ENCODE results near the gene ABTB2.
"Not testable (repeated sequence)": the region's sequence is repeated elsewhere in the genome, so short reads cannot be mapped to it uniquely, and the experiment has no call there.

The ABTB2 gene

GRCh38 chr11:34262531-34263081 lies 95.2 kb downstream of the ABTB2 start:
- no peak for DNase-seq (ENCODE audit: low read depth)

- DNase-seq (ENCODE audit: low read depth): no peak
Observed at GRCh38 chr11:34261820-34262219, 96.0 kb downstream of the ABTB2 start.

GRCh38 chr11:34261095-34261494 lies 96.7 kb downstream of the ABTB2 start:
- DNase-seq (ENCODE audit: low read depth): no peak

GRCh38 chr11:34260072-34260575 lies 97.7 kb downstream of the ABTB2 start:
- DNase-seq (ENCODE audit: low read depth): no peak

GRCh38 chr11:34259087-34259486 lies 98.7 kb downstream of the ABTB2 start:
- DNase-seq (ENCODE audit: low read depth): no peak

GRCh38 chr11:34256626-34257025 lies 101.2 kb downstream of the ABTB2 start:
- DNase-seq (ENCODE audit: low read depth): no peak

GRCh38 chr11:34256150-34256549 lies 101.7 kb downstream of the ABTB2 start:
- DNase-seq (ENCODE audit: low read depth): no peak

GRCh38 chr11:34255101-34255500 lies 102.7 kb downstream of the ABTB2 start:
- DNase-seq (ENCODE audit: low read depth): no peak

- DNase-seq (ENCODE audit: low read depth): no peak
Observed at GRCh38 chr11:34254011-34254410, 103.8 kb downstream of the ABTB2 start.

GRCh38 chr11:34252651-34253050 lies 105.2 kb downstream of the ABTB2 start:
- DNase-seq (ENCODE audit: low read depth): no peak

GRCh38 chr11:34252015-34252414 lies 105.8 kb downstream of the ABTB2 start:
- no peak for DNase-seq (ENCODE audit: low read depth)

- DNase-seq (ENCODE audit: low read depth): no peak
Observed at GRCh38 chr11:34251589-34251980, 106.2 kb downstream of the ABTB2 start.

- DNase-seq (ENCODE audit: low read depth): peak; percentile 57
Observed at GRCh38 chr11:34250732-34251588, 106.8 kb downstream of the ABTB2 start.

GRCh38 chr11:34250211-34250610 lies 107.6 kb downstream of the ABTB2 start:
- no peak for DNase-seq (ENCODE audit: low read depth)

GRCh38 chr11:34249439-34249838 lies 108.4 kb downstream of the ABTB2 start:
- no peak for DNase-seq (ENCODE audit: low read depth)

GRCh38 chr11:34246511-34246910 lies 111.3 kb downstream of the ABTB2 start:
- not testable (repeated sequence) for DNase-seq (ENCODE audit: low read depth)

- DNase-seq (ENCODE audit: low read depth): no peak
Observed at GRCh38 chr11:34245041-34245440, 112.8 kb downstream of the ABTB2 start.

GRCh38 chr11:34243600-34244464 lies 114.0 kb downstream of the ABTB2 start:
- peak; percentile 36 for DNase-seq (ENCODE audit: low read depth)

- DNase-seq (ENCODE audit: low read depth): no peak
Observed at GRCh38 chr11:34242037-34242625, 115.7 kb downstream of the ABTB2 start.

- DNase-seq (ENCODE audit: low read depth): no peak
Observed at GRCh38 chr11:34240150-34240494, 117.7 kb downstream of the ABTB2 start.

GRCh38 chr11:34239465-34240149 lies 118.2 kb downstream of the ABTB2 start:
- no peak for DNase-seq (ENCODE audit: low read depth)

- DNase-seq (ENCODE audit: low read depth): no peak
Observed at GRCh38 chr11:34238966-34239365, 118.8 kb downstream of the ABTB2 start.

Measured in stimulated activated CD8-positive, alpha-beta memory T cell treated with anti-CD3 and anti-CD28 coated beads, Interleukin-4, amount 100 ng/mL, for 24 hours (primary cell).